ENCODE measurements around the gene LYPLA2. TPM values are rescaled to one million over a fixed set of nuclear protein-coding genes. Genes with fewer than 3 reads are reported as not detected.

Gene LYPLA2
- total and polyA plus RNA-seq, 4 donors = 26.3 to 71.1 (median 43.2) TPM

- TF ChIP-seq HNF4G (IDR thresholded peaks at IDR 0.05) = no peak
- no peak for TF ChIP-seq CTCF (IDR thresholded peaks at IDR 0.05; ENCODE audit: low read depth, low read length, missing input control)
- no peak for TF ChIP-seq ATF3 (IDR thresholded peaks at IDR 0.05)
- TF ChIP-seq FOXA2 (IDR thresholded peaks at IDR 0.05) = no peak
- TF ChIP-seq JUND (IDR thresholded peaks at IDR 0.05) = no peak
- no peak for TF ChIP-seq FOXA1 (IDR thresholded peaks at IDR 0.05)
- no peak for TF ChIP-seq SP1 (IDR thresholded peaks at IDR 0.05)
- TF ChIP-seq TAF1 (conservative IDR thresholded peaks at IDR 0.05) = no peak
- no peak for TF ChIP-seq RXRA (IDR thresholded peaks at IDR 0.05)
- no peak for TF ChIP-seq HNF4A (conservative IDR thresholded peaks at IDR 0.05)
- no peak for TF ChIP-seq ZBTB33 (IDR thresholded peaks at IDR 0.05)
- no peak for TF ChIP-seq RAD21 (IDR thresholded peaks at IDR 0.05)
- no peak for TF ChIP-seq EGR1 (IDR thresholded peaks at IDR 0.05; ENCODE audit: low read depth in 2 of 2)
- no peak for TF ChIP-seq GABPA (IDR thresholded peaks at IDR 0.05 in 1 of 2, conservative IDR thresholded peaks at IDR 0.05 in 1 of 2)
- Histone ChIP-seq H3K36me3 (ENCODE audit: control insufficient read depth in 4 of 4, insufficient read depth in 3 of 4, low read depth in 1 of 4, low read length in 3 of 4) (peaks cover 25 to 76% (median 62%) of the 10 kb centered on the region in 4 donors), H3K27me3 (ENCODE audit: control insufficient read depth in 4 of 4, insufficient read depth in 4 of 4, low read length in 3 of 4) (no peaks in the 10 kb centered on the region), H3K9ac (ENCODE audit: low read depth in 1 of 2, low read length in 2 of 2) (no peak overlapping the region), H3K4me3 (ENCODE audit: low read depth in 1 of 3, low read length in 3 of 3) (no peak overlapping the region), H3K9me3 (ENCODE audit: control insufficient read depth in 4 of 4, low read length in 3 of 4) (no peaks in the 10 kb centered on the region), H3K4me1 (ENCODE audit: control insufficient read depth in 4 of 4, insufficient read depth in 4 of 4, low read length in 3 of 4) (peaks cover 0 to 31% (median 19%) of the 10 kb centered on the region in 4 donors), H3K27ac (ENCODE audit: low read depth in 1 of 2, low read length in 2 of 2) (no peak overlapping the region)
- WGBS = 87% methylated on average over 4 of the region's 4 CpGs
- DNase-seq (ENCODE audit: low spot score) = no peak
Observed at GRCh38 chr1:23751815-23752200, 39.1 kb upstream of the LYPLA2 start.

- Histone ChIP-seq H3K36me3 (ENCODE audit: control insufficient read depth in 4 of 4, insufficient read depth in 3 of 4, low read depth in 1 of 4, low read length in 3 of 4) (peaks cover 25 to 79% (median 69%) of the 10 kb centered on the region in 4 donors), H3K4me1 (ENCODE audit: control insufficient read depth in 4 of 4, insufficient read depth in 4 of 4, low read length in 3 of 4) (peaks cover 0 to 21% (median 13%) of the 10 kb centered on the region in 4 donors), H3K4me3 (ENCODE audit: low read depth in 1 of 3, low read length in 3 of 3) (no peak overlapping the region), H3K27ac (ENCODE audit: low read depth in 1 of 2, low read length in 2 of 2) (no peak overlapping the region), H3K9ac (ENCODE audit: low read depth in 1 of 2, low read length in 2 of 2) (no peak overlapping the region), H3K27me3 (ENCODE audit: control insufficient read depth in 4 of 4, insufficient read depth in 4 of 4, low read length in 3 of 4) (no peaks in the 10 kb centered on the region), H3K9me3 (ENCODE audit: control insufficient read depth in 4 of 4, low read length in 3 of 4) (no peaks in the 10 kb centered on the region)
- TF ChIP-seq HNF4A (conservative IDR thresholded peaks at IDR 0.05) (peak; percentile 30 to 33), ZBTB33 (IDR thresholded peaks at IDR 0.05) (no peak), NR2F2 (IDR thresholded peaks at IDR 0.05) (no peak)
- DNase-seq (ENCODE audit: low spot score) = no peak
- WGBS = 47% methylated on average over 1 of the region's 1 CpG
Observed at GRCh38 chr1:23752909-23753308, 38.0 kb upstream of the LYPLA2 start.

Measured in liver (tissue), 9 donors.